H1 (cell line): Measurements from ENCODE around the gene PRPF40B. TPM values are rescaled to one million over a fixed set of nuclear protein-coding genes. Genes with fewer than 3 reads are reported as not detected.

ENCODE experiments used
- CTCF ChIA-PET: fragments of 300-600 bp; sonication (Branson Sonifier 250); formaldehyde crosslinking; loops from one replicate; lab custom pipeline; 2021; ENCODE audit not compliant: partially characterized antibody; lab: Charles Lee
- POLR2A ChIA-PET: fragments of 300-600 bp; sonication (Branson Sonifier 250); formaldehyde crosslinking; loops from one replicate; lab custom pipeline; 2021; ENCODE audit warnings: inconsistent platforms; ENCODE audit not compliant: partially characterized antibody; lab: Charles Lee
- DNase-seq, 2 experiments: peaks; one replicate each; pipeline versions ENCODE4 v3.0.0 to v3.0.0-alpha.2; 2010 to 2022; ENCODE audit warnings: low spot score in 2 of 2, low read depth in 1 of 2, mixed read lengths in 1 of 2
- FAIRE-seq: peaks from 2 replicates; lab custom pipeline; 2011; peaks lifted over from hg19 to GRCh38; lab: Jason Lieb, UNC
- H2AFZ ChIP-seq: 2 replicates; pipeline ENCODE4 v1.8.1; 2012; ENCODE audit warnings: low read length, inconsistent platforms
- H2AK5ac ChIP-seq: 2 replicates; pipeline ENCODE4 v1.6.1; 2013; ENCODE audit warnings: low read depth, low read length
- H2BK120ac ChIP-seq: replicated peaks from 2 replicates; pipeline ENCODE3; 2013; ENCODE audit warnings: low read depth, low read length, inconsistent platforms
- H2BK12ac ChIP-seq: 2 replicates; pipeline ENCODE4 v1.6.1; 2013; ENCODE audit warnings: low read depth, low read length
- H2BK15ac ChIP-seq: 2 replicates; pipeline ENCODE4 v1.6.1; 2013; ENCODE audit warnings: low read length
- H2BK20ac ChIP-seq: 2 replicates; pipeline ENCODE4 v1.6.1; 2013; ENCODE audit warnings: low read length
- H2BK5ac ChIP-seq: 2 replicates; pipeline ENCODE4 v1.6.1; 2013; ENCODE audit warnings: low read depth, low read length
- H3K14ac ChIP-seq: 2 replicates; pipeline ENCODE4 v1.6.1; 2013; ENCODE audit warnings: inconsistent platforms; ENCODE audit not compliant: insufficient read length
- H3K18ac ChIP-seq: 2 replicates; pipeline ENCODE4 v1.6.1; 2013; ENCODE audit warnings: low read length; ENCODE audit errors: extremely low read depth
- H3K23ac ChIP-seq: 2 replicates; pipeline ENCODE4 v1.6.1; 2013; ENCODE audit warnings: inconsistent platforms; ENCODE audit not compliant: insufficient read length
- H3K23me2 ChIP-seq: 2 replicates; pipeline ENCODE4 v1.6.1; 2013; ENCODE audit warnings: low read depth, low read length
- H3K27ac ChIP-seq: 2 replicates; pipeline ENCODE4 v1.6.1; 2011; ENCODE audit warnings: low read depth, low read length, inconsistent platforms
- H3K27me3 ChIP-seq, 4 experiments: replicated peaks in 1 of 4; 1 replicate in 1 of 4; 2 replicates in 3 of 4; pipeline versions ENCODE4 v1.6.1 to v1.8.1; 2011 to 2013; ENCODE audit warnings: low read length in 3 of 4, mild to moderate bottlenecking in 3 of 4, inconsistent platforms in 2 of 4, mixed read lengths in 2 of 4, moderate library complexity in 1 of 4; ENCODE audit not compliant: control insufficient read depth in 3 of 4, insufficient read depth in 3 of 4; ENCODE audit errors: extremely low read depth in 1 of 4
- H3K36me3 ChIP-seq, 4 experiments: 2 replicates each; pipeline versions ENCODE4 v1.6.1 to v1.8.1; 2011 to 2013; ENCODE audit warnings: mild to moderate bottlenecking in 4 of 4, low read length in 3 of 4, moderate library complexity in 2 of 4, control low read depth in 1 of 4, inconsistent platforms in 1 of 4; ENCODE audit not compliant: insufficient read depth in 4 of 4, control insufficient read depth in 2 of 4
- H3K4ac ChIP-seq: replicated peaks from 2 replicates; pipeline ENCODE3; 2013; ENCODE audit warnings: low read length, low read depth, mixed read lengths, inconsistent platforms; ENCODE audit not compliant: insufficient read length
- H3K4me1 ChIP-seq, 4 experiments: replicated peaks in 1 of 4; 1 replicate in 1 of 4; 2 replicates in 3 of 4; pipeline versions ENCODE4 v1.6.1 to v1.8.1; 2011 to 2013; ENCODE audit warnings: low read length in 3 of 4, inconsistent platforms in 2 of 4, mixed read lengths in 1 of 4; ENCODE audit not compliant: insufficient read depth in 4 of 4, control insufficient read depth in 3 of 4
- H3K4me2 ChIP-seq, 2 experiments: 2 replicates each; pipeline versions ENCODE4 v1.6.1 to v1.8.1; 2011 to 2013; ENCODE audit warnings: low read depth in 2 of 2, low read length in 2 of 2, control low read depth in 1 of 2, inconsistent platforms in 1 of 2, mild to moderate bottlenecking in 1 of 2; ENCODE audit not compliant: insufficient read depth in 1 of 2
- H3K4me3 ChIP-seq, 4 experiments: fragments of 200-600, 300-600 bp in 1 of 4; sonication (generic), shearing (Covaris generic), sonication (Bioruptor Twin) in 1 of 4; 2 replicates each; pipeline versions ENCODE4 v1.5.1 to v1.8.1; 2011 to 2016; ENCODE audit warnings: low read length in 4 of 4, low read depth in 3 of 4, control low read depth in 2 of 4, inconsistent platforms in 2 of 4, mild to moderate bottlenecking in 2 of 4, mixed read lengths in 1 of 4, moderate library complexity in 1 of 4; ENCODE audit not compliant: insufficient read depth in 2 of 4; ENCODE audit errors: extremely low read depth in 1 of 4
- H3K56ac ChIP-seq: replicated peaks from 2 replicates; pipeline ENCODE3; 2013; ENCODE audit warnings: low read depth, mild to moderate bottlenecking, mixed read lengths, low read length, inconsistent platforms; ENCODE audit not compliant: insufficient read length
- H3K79me1 ChIP-seq: 2 replicates; pipeline ENCODE4 v1.6.1; 2013; ENCODE audit warnings: low read depth, low read length, control low read depth
- H3K79me2 ChIP-seq, 2 experiments: 2 replicates each; pipeline versions ENCODE4 v1.6.1 to v1.8.1; 2012 to 2013; ENCODE audit warnings: low read length in 2 of 2, mild to moderate bottlenecking in 2 of 2, inconsistent platforms in 1 of 2; ENCODE audit not compliant: insufficient read depth in 2 of 2, control insufficient read depth in 1 of 2
- H3K9ac ChIP-seq, 4 experiments: replicated peaks in 1 of 4; 1 replicate in 1 of 4; 2 replicates in 3 of 4; pipeline versions ENCODE4 v1.6.1 to v1.8.1; 2011 to 2013; ENCODE audit warnings: low read depth in 3 of 4, low read length in 3 of 4, control low read depth in 2 of 4, mild to moderate bottlenecking in 2 of 4, moderate library complexity in 2 of 4, inconsistent platforms in 1 of 4; ENCODE audit errors: extremely low read depth in 1 of 4
- H3K9me3 ChIP-seq, 2 experiments: 2 replicates each; pipeline versions ENCODE4 v1.6.1 to v1.8.1; 2012 to 2013; ENCODE audit warnings: mild to moderate bottlenecking in 2 of 2, moderate library complexity in 2 of 2, control low read depth in 1 of 2, inconsistent platforms in 1 of 2, low read depth in 1 of 2, low read length in 1 of 2, mixed read lengths in 1 of 2; ENCODE audit not compliant: insufficient read depth in 2 of 2
- H4K20me1 ChIP-seq, 2 experiments: replicated peaks in 1 of 2; 2 replicates each; pipeline versions ENCODE3 to v1.8.1; 2011 to 2013; ENCODE audit warnings: inconsistent platforms in 2 of 2, low read length in 2 of 2, mild to moderate bottlenecking in 1 of 2; ENCODE audit not compliant: insufficient read depth in 2 of 2, control insufficient read depth in 1 of 2
- H4K5ac ChIP-seq: 2 replicates; pipeline ENCODE4 v1.6.1; 2013; ENCODE audit warnings: low read length, low read depth, mixed read lengths, inconsistent platforms; ENCODE audit not compliant: insufficient read length
- H4K8ac ChIP-seq: 2 replicates; pipeline ENCODE4 v1.8.0; 2013; ENCODE audit warnings: mild to moderate bottlenecking, moderate library complexity, low read length, inconsistent platforms; ENCODE audit not compliant: insufficient read depth; ENCODE audit errors: extremely low read depth
- H4K91ac ChIP-seq: replicated peaks from 2 replicates; pipeline ENCODE3; 2013; ENCODE audit warnings: low read length, mixed read lengths, inconsistent platforms; ENCODE audit not compliant: insufficient read length
- CHD2 ChIP-seq: IDR thresholded peaks from 2 replicates; pipeline ENCODE4 v1.6.1; 2012; ENCODE audit warnings: low read length, improper control_type of control experiment
- GABPA ChIP-seq: IDR thresholded peaks from 2 replicates; pipeline ENCODE4 v1.6.1; 2011; ENCODE audit warnings: mild to moderate bottlenecking, low read length, moderate library complexity, borderline replicate concordance; ENCODE audit not compliant: insufficient read depth
- SIRT6 ChIP-seq: IDR thresholded peaks from one replicate; pipeline ENCODE4 v1.7.1; 2012; ENCODE audit warnings: low read length, inconsistent platforms
- SUZ12 ChIP-seq: fragments of 200-600 bp; sonication (generic); IDR thresholded peaks from 2 replicates; pipeline ENCODE4 v1.6.1; 2012; ENCODE audit warnings: mild to moderate bottlenecking, inconsistent platforms, low read length, moderate library complexity, mixed read lengths
- TAF7 ChIP-seq: optimal IDR thresholded peaks from 2 replicates; pipeline ENCODE3; 2011; ENCODE audit warnings: low read depth, mild to moderate bottlenecking, inconsistent platforms, low read length, moderate library complexity, borderline replicate concordance
- WGBS, 2 experiments: shearing (Covaris generic) in 1 of 2; methylation state at CpG; one replicate each; pipeline versions ENCODE4 v1.1.6 to v1.1.7; 2013 to 2015; ENCODE audit warnings: low lambda C conversion rate in 2 of 2, mixed read lengths in 2 of 2, inconsistent platforms in 1 of 2, low coverage in 1 of 2, missing lambda C conversion rate in 1 of 2; ENCODE audit not compliant: insufficient replicate concordance in 2 of 2, insufficient coverage in 1 of 2, insufficient read length in 1 of 2; ENCODE audit errors: extremely low coverage in 1 of 2, missing lambda C conversion rate in 1 of 2; 5-methylcytosine and 5-hydroxymethylcytosine counted together
- polyA plus RNA-seq, 7 experiments: library from polyadenylated mRNA; depleted of rRNA in 3 of 7; stranded (reverse) in 5 of 7; unstranded in 2 of 7; fragments of >200 nt in 5 of 7; fragments of 200-250 nt in 2 of 7; gene quantifications; 1 replicate in 5 of 7; 2 replicates in 1 of 7; 4 replicates in 1 of 7; pipeline versions ENCODE4 v1.2.1 to v1.2.3, GENCODE V29; 2011 to 2013; ENCODE audit warnings: missing spikeins in 2 of 7, mixed read lengths in 2 of 7
- total RNA-seq: library from RNA; stranded (reverse); fragmentation: NEBNext Ultra II Directional; extraction: Animal tissue kit (Norgen Biotek cat#: 25700); gene quantifications from 2 replicates; pipeline ENCODE4 v1.2.1, GENCODE V29; 2021

Gene PRPF40B
- total and polyA plus RNA-seq, 2 of the 8 experiments (the other 6 are each of a cell fraction or from before 2014, with no cell fraction given) = 14.4 to 24.4 TPM

GRCh38 chr12:49651855-49652254 lies 28.5 kb downstream of the PRPF40B start:
- Histone ChIP-seq H3K9me3 (no peaks in the 10 kb centered on the region), H3K36me3 (peaks cover 11 to 56% (median 33%) of the 10 kb centered on the region in 4 experiments), H3K14ac (no peak overlapping the region), H3K23ac (no peak overlapping the region), H3K4me2 (no peak overlapping the region), H3K18ac (no peak overlapping the region), H4K8ac (no peak overlapping the region), H4K20me1 (peaks cover 0 to 2% of the 10 kb centered on the region in 2 experiments), H3K27ac (no peak overlapping the region), H2AK5ac (no peak overlapping the region), H3K27me3 (no peaks in the 10 kb centered on the region), H3K79me2 (no peaks in the 10 kb centered on the region), H3K4me1 (no peaks in the 10 kb centered on the region), H3K4ac (no peak overlapping the region), H3K4me3 (no peak overlapping the region), H2BK15ac (no peak overlapping the region), H3K9ac (no peak overlapping the region), H3K56ac (no peak overlapping the region), H3K79me1 (no peaks in the 10 kb centered on the region), H2BK5ac (no peak overlapping the region), H3K23me2 (no peaks in the 10 kb centered on the region), H4K5ac (no peak overlapping the region), H2AFZ (no peak overlapping the region), H4K91ac (no peak overlapping the region), H2BK120ac (no peak overlapping the region), H2BK12ac (no peak overlapping the region), H2BK20ac (no peak overlapping the region)
- FAIRE-seq (no peak), DNase-seq (no peak)
- ChIA-PET CTCF (interaction anchor here (0.7 to 12.7 kb wide), 7 partner anchors 10 to 54 kb away, joined by 3 to 222 read pairs (median 7); partner anchors contain the start of gene FMNL3), POLR2A (interaction anchor here (0.8 to 3.2 kb wide), 9 partner anchors 9 to 114 kb away, joined by 3 to 12 read pairs (median 4); partner anchors contain the start of gene TMBIM6)
- 87% methylated on average over 7 of the region's 8 CpGs; no CpG with 5 or more reads in 1 of the 2 experiments for WGBS, 2 experiments
- TF ChIP-seq SIRT6 (no peak), SUZ12 (no peak), GABPA (no peak), CHD2 (no peak), TAF7 (no peak)
